ENCODE results near the gene NRSN2. TPM values are rescaled to one million over a fixed set of nuclear protein-coding genes. Genes with fewer than 3 reads are reported as not detected.

NRSN2 gene
- total and polyA plus RNA-seq, 2 donors (not counting 1 experiment from before 2014, with no cell fraction given) = 5.0 to 8.6 TPM

- H3K9me3 ChIP-seq (ENCODE audit: control extremely low read depth in 1 of 3, control insufficient read depth in 2 of 3, insufficient read depth in 1 of 3, low read length in 2 of 3) = peaks cover 0 to 4% (median 0%) of the 10 kb centered on the region in 3 donors
- DNase-seq = no peak
- no peak overlapping the region for H3K9ac ChIP-seq (ENCODE audit: low read length)
- TF ChIP-seq EZH2 (IDR thresholded peaks at IDR 0.05; ENCODE audit: borderline replicate concordance, insufficient read depth, low read depth, low read length, poor library complexity, severe bottlenecking) = no peak
- TF ChIP-seq CTCF (IDR thresholded peaks at IDR 0.05) = no peak
- no peak for ATAC-seq (ENCODE audit: low read depth)
- Mint-ChIP-seq H3K9me3 (ENCODE audit: insufficient read depth) (no peaks in the 10 kb centered on the region), H3K4me1 (peaks cover 16% of the 10 kb centered on the region), H3K4me3 (no peak overlapping the region), H3K27ac (no peak overlapping the region), H3K27me3 (no peaks in the 10 kb centered on the region)
- H2AFZ ChIP-seq (ENCODE audit: insufficient read depth, low read depth, low read length, poor library complexity, severe bottlenecking) = no peak overlapping the region
- H3K4me2 ChIP-seq (replicated peaks; ENCODE audit: low read depth, low read length, poor library complexity, severe bottlenecking) = no peak overlapping the region
- H4K20me1 ChIP-seq (ENCODE audit: control insufficient read depth, insufficient read depth, low read length, poor library complexity, severe bottlenecking) = no peaks in the 10 kb centered on the region
- no peak overlapping the region for H3K4me3 ChIP-seq (ENCODE audit: control extremely low read depth in 1 of 5, extremely low read depth in 1 of 5, insufficient read depth in 1 of 5, low read depth in 2 of 5, low read length in 4 of 5)
- no peaks in the 10 kb centered on the region for H3K27me3 ChIP-seq (replicated peaks in 1 of 4; ENCODE audit: control extremely low read depth in 1 of 4, control insufficient read depth in 3 of 4, insufficient read depth in 4 of 4, low read length in 3 of 4)
- no peak overlapping the region for H3K27ac ChIP-seq (ENCODE audit: low read length in 2 of 2)
- no peaks in the 10 kb centered on the region for H3K36me3 ChIP-seq (replicated peaks in 1 of 2; ENCODE audit: control extremely low read depth in 1 of 2, control insufficient read depth in 1 of 2, extremely low read depth in 1 of 2, insufficient read depth in 2 of 2, low read length in 1 of 2)
- ChIA-PET POLR2A (interaction anchor here (2.3 kb wide), 1 partner anchor 15 kb away, joined by 7 read pairs; no protein-coding TSS in a partner anchor), CTCF (interaction anchor here (0.9 to 3.0 kb wide), 3 partner anchors 10 to 15 kb away, joined by 3 to 17 read pairs (median 12); no protein-coding TSS in a partner anchor)
- peaks cover 10 to 13% of the 10 kb centered on the region in 2 donors for H3K4me1 ChIP-seq (ENCODE audit: control insufficient read depth in 2 of 2, insufficient read depth in 2 of 2, low read length in 2 of 2)
- intact Hi-C loops (cut with micrococcal nuclease) = no loop called here
- H3K79me2 ChIP-seq (ENCODE audit: control insufficient read depth, insufficient read depth, low read length) = no peaks in the 10 kb centered on the region
- 96% methylated on average over 4 of the region's 7 CpGs for WGBS (ENCODE audit: insufficient coverage)
Measured at GRCh38 chr20:308427-309038, 38.4 kb upstream of the NRSN2 start.

- H3K27ac ChIP-seq (ENCODE audit: low read length in 2 of 2) = peak overlapping the region in 1 of 2 donors; percentile 8
- Mint-ChIP-seq H3K4me3 (peak overlapping the region; percentile 44), H3K27ac (peak overlapping the region; percentile 51), H3K4me1 (peaks cover 16% of the 10 kb centered on the region), H3K9me3 (ENCODE audit: insufficient read depth) (no peaks in the 10 kb centered on the region), H3K27me3 (no peaks in the 10 kb centered on the region)
- H3K4me2 ChIP-seq (replicated peaks; ENCODE audit: low read depth, low read length, poor library complexity, severe bottlenecking) = peak overlapping the region; percentile 79
- peak overlapping the region; percentile 82 for H2AFZ ChIP-seq (ENCODE audit: insufficient read depth, low read depth, low read length, poor library complexity, severe bottlenecking)
- H3K9ac ChIP-seq (ENCODE audit: low read length) = no peak overlapping the region
- WGBS (ENCODE audit: insufficient coverage) = 43% methylated on average over 5 of the region's 6 CpGs
- ChIA-PET POLR2A (interaction anchor here (2.3 kb wide), 1 partner anchor 14 kb away, joined by 7 read pairs; no protein-coding TSS in a partner anchor), CTCF (interaction anchor here (0.9 to 3.0 kb wide), 4 partner anchors 10 to 21 kb away, joined by 3 to 17 read pairs (median 8); no protein-coding TSS in a partner anchor)
- no peaks in the 10 kb centered on the region for H3K27me3 ChIP-seq (replicated peaks in 1 of 4; ENCODE audit: control extremely low read depth in 1 of 4, control insufficient read depth in 3 of 4, insufficient read depth in 4 of 4, low read length in 3 of 4)
- DNase-seq = no peak
- no peaks in the 10 kb centered on the region for H3K36me3 ChIP-seq (replicated peaks in 1 of 2; ENCODE audit: control extremely low read depth in 1 of 2, control insufficient read depth in 1 of 2, extremely low read depth in 1 of 2, insufficient read depth in 2 of 2, low read length in 1 of 2)
- no peaks in the 10 kb centered on the region for H4K20me1 ChIP-seq (ENCODE audit: control insufficient read depth, insufficient read depth, low read length, poor library complexity, severe bottlenecking)
- H3K79me2 ChIP-seq (ENCODE audit: control insufficient read depth, insufficient read depth, low read length) = no peaks in the 10 kb centered on the region
- H3K4me3 ChIP-seq (ENCODE audit: control extremely low read depth in 1 of 5, extremely low read depth in 1 of 5, insufficient read depth in 1 of 5, low read depth in 2 of 5, low read length in 4 of 5) = no peak overlapping the region
- intact Hi-C loops (cut with micrococcal nuclease) = no loop called here
- TF ChIP-seq CTCF (IDR thresholded peaks at IDR 0.05) = no peak
- TF ChIP-seq EZH2 (IDR thresholded peaks at IDR 0.05; ENCODE audit: borderline replicate concordance, insufficient read depth, low read depth, low read length, poor library complexity, severe bottlenecking) = no peak
- no peak for ATAC-seq (ENCODE audit: low read depth)
- peaks cover 10 to 13% of the 10 kb centered on the region in 2 donors for H3K4me1 ChIP-seq (ENCODE audit: control insufficient read depth in 2 of 2, insufficient read depth in 2 of 2, low read length in 2 of 2)
- H3K9me3 ChIP-seq (ENCODE audit: control extremely low read depth in 1 of 3, control insufficient read depth in 2 of 3, insufficient read depth in 1 of 3, low read length in 2 of 3) = peaks cover 0 to 4% (median 0%) of the 10 kb centered on the region in 3 donors
Measured at GRCh38 chr20:309306-309840, 37.5 kb upstream of the NRSN2 start.
